GM12864 (cell line): ENCODE data around the gene MPPE1.

Source experiments
- DNase-seq: peaks from one replicate; pipeline ENCODE4 v3.0.0-alpha.2; 2011; ENCODE audit warnings: low read depth
- H3K4me3 ChIP-seq: 2 replicates; pipeline ENCODE4 v1.5.1; 2011; ENCODE audit warnings: mild to moderate bottlenecking, low read depth, low read length, control low read depth
- TF ChIP-seq, protein P1 (sequence below): IDR thresholded peaks from 2 replicates; pipeline ENCODE4 v1.5.1; 2011; ENCODE audit warnings: low read depth, mild to moderate bottlenecking, moderate library complexity, low read length, control low read depth, inconsistent platforms; ENCODE audit errors: missing control alignments

The MPPE1 gene

DNA sequence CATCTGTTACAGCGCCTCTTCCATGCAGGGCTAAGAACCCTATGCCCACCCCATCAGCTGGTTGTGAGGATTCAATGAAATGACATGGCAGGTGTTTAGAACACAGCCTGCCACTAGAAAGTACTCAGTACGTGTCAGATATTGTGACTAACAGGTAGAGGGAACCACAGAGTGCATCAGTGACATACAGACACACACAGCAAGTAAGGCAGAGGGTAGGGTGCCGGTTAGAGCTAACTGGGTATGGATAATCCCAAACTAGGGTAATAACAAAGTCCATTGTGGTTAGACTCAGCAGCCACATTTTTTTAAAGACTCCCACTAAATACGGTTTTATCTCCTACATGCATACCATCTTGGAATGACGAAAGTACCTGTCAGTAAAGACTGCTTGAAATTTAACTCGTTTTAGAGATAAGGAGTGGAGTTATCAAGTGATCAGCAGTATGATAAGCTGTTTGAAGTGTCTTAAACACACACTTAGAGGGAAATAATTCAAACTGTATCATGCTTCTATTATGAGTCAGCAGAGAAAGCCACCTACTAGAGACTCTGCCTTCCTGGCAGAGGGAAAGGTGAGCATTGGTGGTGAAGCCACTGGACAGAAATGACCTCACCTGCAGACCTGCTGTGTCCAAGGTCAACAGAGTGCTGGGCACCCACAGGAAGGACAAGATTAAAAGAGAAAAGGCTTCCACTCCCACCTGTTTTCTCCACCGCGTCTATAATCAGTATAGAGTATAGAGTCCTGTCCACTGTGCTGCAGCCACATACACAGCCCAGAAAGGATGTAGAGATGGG, 20.6 kb downstream of the MPPE1 start:
- H3K4me3 ChIP-seq = no peak overlapping the region
- TF ChIP-seq, protein P1, sequence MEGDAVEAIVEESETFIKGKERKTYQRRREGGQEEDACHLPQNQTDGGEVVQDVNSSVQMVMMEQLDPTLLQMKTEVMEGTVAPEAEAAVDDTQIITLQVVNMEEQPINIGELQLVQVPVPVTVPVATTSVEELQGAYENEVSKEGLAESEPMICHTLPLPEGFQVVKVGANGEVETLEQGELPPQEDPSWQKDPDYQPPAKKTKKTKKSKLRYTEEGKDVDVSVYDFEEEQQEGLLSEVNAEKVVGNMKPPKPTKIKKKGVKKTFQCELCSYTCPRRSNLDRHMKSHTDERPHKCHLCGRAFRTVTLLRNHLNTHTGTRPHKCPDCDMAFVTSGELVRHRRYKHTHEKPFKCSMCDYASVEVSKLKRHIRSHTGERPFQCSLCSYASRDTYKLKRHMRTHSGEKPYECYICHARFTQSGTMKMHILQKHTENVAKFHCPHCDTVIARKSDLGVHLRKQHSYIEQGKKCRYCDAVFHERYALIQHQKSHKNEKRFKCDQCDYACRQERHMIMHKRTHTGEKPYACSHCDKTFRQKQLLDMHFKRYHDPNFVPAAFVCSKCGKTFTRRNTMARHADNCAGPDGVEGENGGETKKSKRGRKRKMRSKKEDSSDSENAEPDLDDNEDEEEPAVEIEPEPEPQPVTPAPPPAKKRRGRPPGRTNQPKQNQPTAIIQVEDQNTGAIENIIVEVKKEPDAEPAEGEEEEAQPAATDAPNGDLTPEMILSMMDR = no peak
- DNase-seq = no peak

DNA sequence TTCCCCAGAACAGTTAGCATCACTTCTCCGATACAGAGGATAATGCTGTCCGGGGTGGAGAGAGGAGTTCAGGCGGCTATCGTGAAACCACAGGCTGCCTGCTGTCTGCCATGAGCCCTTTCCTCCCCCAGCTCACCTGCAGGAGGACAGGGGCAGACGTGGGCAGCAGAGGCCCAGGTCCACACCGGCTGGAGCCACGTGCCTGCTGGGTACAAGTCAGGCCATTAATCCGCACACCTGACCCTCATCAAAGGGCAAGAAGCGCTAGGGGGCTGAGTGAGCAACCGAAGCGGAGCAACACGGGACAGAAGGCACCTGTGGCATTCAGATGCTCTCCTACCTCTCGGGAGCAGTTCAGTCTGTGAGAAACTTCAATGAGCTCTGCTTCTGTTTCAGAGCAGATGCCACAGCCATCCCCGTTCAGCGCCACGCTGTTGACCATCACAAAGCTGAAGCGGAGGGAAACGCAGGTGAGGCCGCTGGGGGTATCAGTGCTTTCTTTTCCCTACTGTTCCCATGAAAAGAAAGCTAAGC, 21.5 kb downstream of the MPPE1 start:
- H3K4me3 ChIP-seq = no peak overlapping the region
- DNase-seq = no peak
- TF ChIP-seq, protein P1 = no peak

DNA sequence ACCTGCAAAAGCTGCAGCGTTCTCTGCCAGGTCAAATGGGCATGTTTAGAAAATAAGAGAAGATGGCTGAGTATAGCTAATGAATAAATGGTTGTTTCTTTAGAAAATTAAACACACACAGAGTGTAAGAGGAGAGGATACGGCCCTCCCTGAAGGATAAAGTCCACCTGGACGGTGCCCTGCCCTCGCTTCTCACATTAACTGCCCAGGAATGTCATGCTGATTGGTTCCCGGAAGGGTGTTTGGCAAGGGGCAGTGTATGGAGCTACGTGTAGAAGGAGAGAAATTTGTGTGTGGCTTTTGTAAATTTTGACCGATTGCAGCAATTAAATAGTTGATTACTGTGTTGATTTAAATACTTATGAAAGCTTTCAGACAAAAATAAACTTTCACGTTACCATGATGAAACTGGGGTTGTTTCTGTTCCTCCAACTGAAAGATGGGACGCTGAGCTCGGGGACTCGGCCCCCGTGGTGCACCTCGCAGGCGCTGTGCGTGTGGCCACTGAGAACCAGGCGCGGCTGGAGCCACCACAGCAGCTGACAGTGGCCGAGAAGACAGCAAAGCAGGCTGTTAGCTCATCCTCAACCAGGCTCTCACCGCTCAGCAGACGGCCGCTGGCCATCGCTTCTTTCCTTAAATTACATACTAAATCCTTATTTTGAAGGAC, 22.7 kb downstream of the MPPE1 start:
- H3K4me3 ChIP-seq = no peak overlapping the region
- TF ChIP-seq, protein P1 = no peak
- DNase-seq = no peak

DNA sequence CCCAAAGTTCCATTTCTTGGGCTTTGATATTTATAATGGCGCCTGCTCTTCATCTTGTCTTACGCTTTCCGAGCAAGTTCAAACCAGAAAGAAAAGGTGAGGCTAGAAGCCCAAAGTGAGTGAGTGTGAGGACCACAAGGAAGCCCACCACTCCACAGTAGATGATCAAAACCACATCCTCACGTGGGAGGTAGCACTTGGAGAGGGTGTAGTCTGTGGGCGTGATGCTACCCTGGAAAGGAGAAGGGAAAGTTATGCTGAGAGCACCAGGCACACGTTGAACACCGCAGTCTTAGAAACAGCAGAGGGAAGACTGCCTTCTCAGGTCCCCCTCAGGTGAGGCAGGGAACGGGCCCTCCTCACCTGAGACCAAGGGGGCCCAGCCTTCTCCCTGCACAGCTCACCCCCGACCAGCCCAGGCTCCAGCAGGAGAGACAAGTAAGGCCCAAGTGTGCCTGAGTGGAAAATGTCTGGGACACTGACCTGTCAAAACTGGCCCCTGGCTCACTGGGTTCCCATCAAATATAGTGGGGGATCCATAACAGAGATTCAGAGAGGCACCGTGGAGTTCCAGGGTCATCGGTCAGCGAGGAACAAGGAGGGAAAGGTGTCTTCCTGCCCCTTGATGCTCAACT, 23.6 kb downstream of the MPPE1 start:
- no peak for DNase-seq
- TF ChIP-seq, protein P1 = no peak

DNA sequence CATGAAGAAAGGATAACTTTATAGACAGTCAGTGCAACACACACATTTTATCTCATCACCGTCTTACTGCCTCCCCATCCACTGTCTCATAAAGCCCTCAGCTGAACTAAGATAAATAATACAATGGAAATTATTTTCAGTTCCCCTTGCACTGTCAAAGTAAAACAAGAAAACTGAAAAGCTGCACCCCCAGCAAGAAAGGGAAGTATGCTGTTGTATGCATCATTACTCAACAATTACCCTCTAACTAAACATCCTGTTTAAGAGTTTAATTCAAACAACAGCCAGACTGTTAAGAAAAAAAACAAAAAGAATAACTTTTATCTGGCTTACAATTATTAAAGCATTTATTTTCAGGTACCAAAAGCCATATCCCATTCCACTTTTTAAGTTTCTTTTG, 25.0 kb downstream of the MPPE1 start:
- TF ChIP-seq, protein P1 = no peak
- peak; percentile 27 for DNase-seq
- H3K4me3 ChIP-seq = no peak overlapping the region

More for the DNA sequence above, 23.6 kb downstream of the MPPE1 start:
- no peak overlapping the region for H3K4me3 ChIP-seq

DNA sequence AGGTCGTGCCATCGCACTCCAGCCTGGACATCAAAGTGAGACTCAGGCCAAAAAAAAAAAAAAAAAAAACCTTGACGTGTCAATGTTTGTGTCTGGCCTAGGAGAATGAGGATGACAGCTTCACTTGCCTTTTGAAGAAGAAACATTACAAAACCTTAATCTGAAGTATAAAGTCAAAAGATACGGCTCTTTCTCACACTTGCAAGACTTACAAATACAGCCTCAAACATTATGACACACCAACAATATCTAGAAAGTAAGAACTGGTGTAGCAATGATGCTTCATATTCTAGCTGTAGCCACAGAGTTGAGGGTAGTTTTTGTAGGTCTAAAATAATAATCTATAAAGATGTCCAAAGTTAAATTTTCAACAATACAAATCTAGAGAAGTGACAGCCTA, 25.5 kb downstream of the MPPE1 start:
- TF ChIP-seq, protein P1 = no peak
- no peak overlapping the region for H3K4me3 ChIP-seq
- DNase-seq = no peak
